GM12878 (cell line): ENCODE data around the gene SPINK6. TPM values are rescaled to one million over a fixed set of nuclear protein-coding genes. Genes with fewer than 3 reads are reported as not detected.

ENCODE experiments used
- ATAC-seq: fragments of 200-7000 bp; cut with Tn5 transposase; 3 replicates; pipeline ENCODE4 v1.9.1; 2020; ENCODE audit warnings: mild to moderate bottlenecking, moderate library complexity
- BruUV-seq: library from RNA; stranded (reverse); fragments of 400-500 nt; replicated peaks from 2 replicates; lab custom pipeline; 2021; lab: Mats Ljungman, UMichigan
- CTCF ChIA-PET: fragments of 300-600 bp; sonication (Branson Sonifier 250); formaldehyde crosslinking; extraction: SDS; loops from one replicate; lab custom pipeline; 2021; ENCODE audit warnings: inconsistent platforms; lab: Yijun Ruan, JAX
- POLR2A ChIA-PET: fragments of 350-600 bp; formaldehyde crosslinking; extraction: SDS; loops from one replicate; lab custom pipeline; 2021; ENCODE audit warnings: inconsistent platforms; lab: Charles Lee
- RAD21 ChIA-PET: fragments of 300-600 bp; sonication (Branson Sonifier 250); formaldehyde crosslinking; loops from one replicate; lab custom pipeline; 2023; ENCODE audit warnings: antibody characterized with exemption; ENCODE audit not compliant: unreplicated experiment; lab: Charles Lee
- SMC1A ChIA-PET: fragments of 300-600 bp; sonication (Branson Sonifier 250); formaldehyde crosslinking; loops from one replicate; lab custom pipeline; 2023; ENCODE audit not compliant: unreplicated experiment, uncharacterized antibody; lab: Charles Lee
- DNase-seq: peaks from one replicate; pipeline ENCODE4 v3.0.0-alpha.2; 2011; ENCODE audit warnings: low read depth, low spot score
- FAIRE-seq: peaks from 3 replicates; lab custom pipeline; 2011; peaks lifted over from hg19 to GRCh38; lab: Jason Lieb, UNC
- H2AFZ ChIP-seq: 2 replicates; pipeline ENCODE4 v1.6.0; 2011; ENCODE audit warnings: low read depth, low read length, control low read depth; ENCODE audit not compliant: control insufficient read depth
- H3K27ac ChIP-seq: 2 replicates; pipeline ENCODE4 v1.5.1; 2011; ENCODE audit warnings: control low read depth; ENCODE audit not compliant: control insufficient read depth, insufficient read depth
- H3K27me3 ChIP-seq, 2 experiments: replicated peaks in 1 of 2; 2 replicates each; pipeline versions ENCODE4 v1.6.0 to v1.6.1; 2011; ENCODE audit warnings: low read length in 1 of 2; ENCODE audit not compliant: control insufficient read depth in 2 of 2, insufficient read depth in 2 of 2
- H3K36me3 ChIP-seq, 2 experiments: 2 replicates each; pipeline ENCODE4 v1.5.1; 2011; ENCODE audit warnings: low read length in 1 of 2; ENCODE audit not compliant: control insufficient read depth in 2 of 2, insufficient read depth in 2 of 2
- H3K4me1 ChIP-seq: 2 replicates; pipeline ENCODE4 v1.6.1; 2011; ENCODE audit warnings: mild to moderate bottlenecking, low read length, moderate library complexity, mixed read lengths; ENCODE audit not compliant: control insufficient read depth, insufficient read depth
- H3K4me2 ChIP-seq: 2 replicates; pipeline ENCODE4 v1.6.0; 2011; ENCODE audit warnings: control low read depth; ENCODE audit not compliant: control insufficient read depth, insufficient read depth
- H3K4me3 ChIP-seq: fragments of 200-600 bp; sonication (generic); 2 replicates; pipeline ENCODE4 v1.5.1; 2016
- H3K79me2 ChIP-seq: 2 replicates; pipeline ENCODE4 v1.6.0; 2011; ENCODE audit warnings: low read length; ENCODE audit not compliant: control insufficient read depth, insufficient read depth
- H3K9ac ChIP-seq: 2 replicates; pipeline ENCODE4 v1.8.0; 2011; ENCODE audit warnings: low read length, control low read depth, mixed read lengths; ENCODE audit not compliant: control insufficient read depth, insufficient read depth
- H3K9me3 ChIP-seq: replicated peaks from 3 replicates; pipeline ENCODE4 v1.5.1; 2011; ENCODE audit warnings: mild to moderate bottlenecking, low read length; ENCODE audit not compliant: control insufficient read depth, insufficient read depth
- H4K20me1 ChIP-seq: 2 replicates; pipeline ENCODE4 v1.6.0; 2011; ENCODE audit not compliant: control insufficient read depth, insufficient read depth
- BACH1 ChIP-seq: fragments of 450-650 bp; IDR thresholded peaks from 2 replicates; pipeline ENCODE4 v1.6.1; 2017; ENCODE audit warnings: mild to moderate bottlenecking, borderline replicate concordance
- BCLAF1 ChIP-seq: fragments of 450-650 bp; IDR thresholded peaks from 2 replicates; pipeline ENCODE4 v1.6.1; 2017; ENCODE audit warnings: antibody characterized with exemption, mild to moderate bottlenecking, moderate library complexity
- CBX5 ChIP-seq: sonication (generic); IDR thresholded peaks from 2 replicates; pipeline ENCODE4 v1.6.1; 2016; ENCODE audit warnings: low read depth, moderate library complexity, mild to moderate bottlenecking, inconsistent platforms
- CHD4 ChIP-seq: fragments of 200-600 bp; sonication (generic); IDR thresholded peaks from 2 replicates; pipeline ENCODE4 v1.6.1; 2016; ENCODE audit warnings: mild to moderate bottlenecking
- E2F8 ChIP-seq: fragments of 450-650 bp; IDR thresholded peaks from 2 replicates; pipeline ENCODE4 v1.6.1; 2018; ENCODE audit warnings: mild to moderate bottlenecking, low read depth, moderate library complexity; ENCODE audit not compliant: partially characterized antibody
- FOXM1 ChIP-seq: IDR thresholded peaks from 2 replicates; pipeline ENCODE4 v1.6.1; 2012; ENCODE audit warnings: low read depth, mild to moderate bottlenecking, inconsistent platforms, low read length, moderate library complexity
- HSF1 ChIP-seq: fragments of 150-350 bp; IDR thresholded peaks from 2 replicates; pipeline ENCODE4 v1.6.1; 2014; ENCODE audit warnings: mild to moderate bottlenecking, low read depth, low read length
- MEF2A ChIP-seq: IDR thresholded peaks from 2 replicates; pipeline ENCODE4 v1.6.1; 2011; ENCODE audit warnings: low read depth, mild to moderate bottlenecking, low read length, moderate library complexity; ENCODE audit not compliant: insufficient read depth
- MYC ChIP-seq: IDR thresholded peaks from 2 replicates; pipeline ENCODE4 v1.6.1; 2011; ENCODE audit warnings: mild to moderate bottlenecking, low read length, moderate library complexity, inconsistent platforms; ENCODE audit not compliant: insufficient read depth, insufficient replicate concordance, insufficient read length, severe bottlenecking
- NBN ChIP-seq: fragments of 450-650 bp; IDR thresholded peaks from 2 replicates; pipeline ENCODE4 v1.6.1; 2016
- SUPT20H ChIP-seq: IDR thresholded peaks from 2 replicates; pipeline ENCODE4 v1.6.1; 2011; ENCODE audit warnings: low read depth, mild to moderate bottlenecking, low read length, moderate library complexity, borderline replicate concordance; ENCODE audit not compliant: control insufficient read depth
- SUZ12 ChIP-seq: fragments of 200-600 bp; sonication (generic); IDR thresholded peaks from one replicate; pipeline ENCODE4 v1.6.1; 2018; ENCODE audit warnings: antibody characterized with exemption, mild to moderate bottlenecking; ENCODE audit not compliant: unreplicated experiment
- YY1 ChIP-seq: IDR thresholded peaks from 2 replicates; pipeline ENCODE4 v1.6.1; 2011; ENCODE audit warnings: low read depth, mild to moderate bottlenecking, low read length
- WGBS: methylation state at CpG from one replicate; pipeline ENCODE4 v1.1.6; 2016; ENCODE audit warnings: low lambda C conversion rate; ENCODE audit not compliant: insufficient replicate concordance, insufficient coverage; ENCODE audit errors: missing lambda C conversion rate; 5-methylcytosine and 5-hydroxymethylcytosine counted together
- in situ Hi-C: fragments of 300-500 bp; cut with MboI; formaldehyde crosslinking; loops from 9 replicates; pipeline ENCODE4 v1.14.3; 2018; ENCODE audit warnings: mixed read lengths
- intact Hi-C: fragments of 100-400 bp; cut with micrococcal nuclease; formaldehyde crosslinking; loops from one replicate; pipeline ENCODE4 v1.14.2; 2022; ENCODE audit not compliant: unreplicated experiment
- polyA plus RNA-seq, 11 experiments: library from polyadenylated mRNA; depleted of rRNA in 4 of 11; unstranded in 6 of 11; stranded (reverse) in 5 of 11; fragments of >200 nt; fragmentation: Nextera tagmentation in 4 of 11; fragmentation: Illumina TruSeq in 1 of 11; extraction: Ambion mirVana in 4 of 11; extraction: Trizol in 1 of 11; gene quantifications; 1 replicate in 1 of 11; 2 replicates in 10 of 11; pipeline versions ENCODE4 v1.2.1 to v1.2.3, GENCODE V29; 2011 to 2016; ENCODE audit warnings: inconsistent platforms in 2 of 11, missing spikeins in 2 of 11, low read depth in 1 of 11
- total RNA-seq, 4 experiments: library from RNA; depleted of rRNA in 3 of 4; stranded (reverse); fragments of >200 nt in 3 of 4; fragmentation: Illumina TruSeq in 1 of 4; extraction: Trizol in 1 of 4; gene quantifications; 2 replicates each; pipeline versions ENCODE4 v1.2.1 to v1.2.3, GENCODE V29; 2013 to 2021

The SPINK6 gene
- total and polyA plus RNA-seq, 10 of the 15 experiments (the other 5 are each of a cell fraction or from before 2014, with no cell fraction given): not detected

- Histone ChIP-seq H3K27me3 (no peaks in the 10 kb centered on the region), H3K4me1 (no peaks in the 10 kb centered on the region), H2AFZ (no peak overlapping the region), H3K79me2 (no peaks in the 10 kb centered on the region), H3K9me3 (no peaks in the 10 kb centered on the region), H3K4me2 (no peak overlapping the region), H3K27ac (no peak overlapping the region)
- no peak for ATAC-seq
- CTCF ChIA-PET: no interaction called here
- intact Hi-C loops: no loop called here
- no TSS peak for BruUV-seq
- FAIRE-seq: no peak
- POLR2A ChIA-PET: no interaction called here
- DNase-seq: no peak
- no peak for TF ChIP-seq BACH1
- TF ChIP-seq CHD4: no peak
- no peak for TF ChIP-seq CBX5
- TF ChIP-seq HSF1: no peak
- TF ChIP-seq MEF2A: no peak
- no peak for TF ChIP-seq SUZ12
- TF ChIP-seq FOXM1: no peak
- no peak for TF ChIP-seq SUPT20H
- TF ChIP-seq NBN: no peak
- TF ChIP-seq E2F8: no peak
- TF ChIP-seq MYC: no peak
- no peak for TF ChIP-seq BCLAF1
- no peak for TF ChIP-seq YY1
- TF ChIP-seq, all 136 proteins: peak for 0
- in situ Hi-C loops: no loop called here
- Histone ChIP-seq H4K20me1 (no peaks in the 10 kb centered on the region), H3K4me3 (no peak overlapping the region), H3K9ac (no peak overlapping the region), H3K36me3 (no peaks in the 10 kb centered on the region)
- 8% methylated on average over 4 of the region's 4 CpGs for WGBS
- RAD21 ChIA-PET: no interaction called here
- SMC1A ChIA-PET: no interaction called here
Observed at GRCh38 chr5:148205044-148205806, 2.4 kb downstream of the SPINK6 start.
